IMR-90 (cell line): ENCODE data around the gene NARF.

Experiments used
- CTCF ChIP-seq: conservative IDR thresholded peaks from 2 replicates; pipeline ENCODE4 v1.5.1; 2012; ENCODE audit warnings: mild to moderate bottlenecking, low read depth, low read length, improper control_type of control experiment
- FOS ChIP-seq: fragments of 150-350 bp; IDR thresholded peaks from 2 replicates; pipeline ENCODE4 v1.6.1; 2016; ENCODE audit warnings: low read depth, low read length
- POLR2A ChIP-seq: IDR thresholded peaks from 2 replicates; pipeline ENCODE4 v1.6.1; 2012; ENCODE audit warnings: mild to moderate bottlenecking, low read depth, low read length
- USF2 ChIP-seq: fragments of 150-350 bp; IDR thresholded peaks from 2 replicates; pipeline ENCODE4 v1.6.1; 2017; ENCODE audit warnings: mild to moderate bottlenecking, antibody characterized with exemption, low read length, low read depth
- TF ChIP-seq, protein P1 (sequence below): fragments of 150-350 bp; IDR thresholded peaks from 2 replicates; pipeline ENCODE4 v1.6.1; 2016; ENCODE audit warnings: low read depth, mild to moderate bottlenecking, low read length, moderate library complexity, borderline replicate concordance

- no peak for TF ChIP-seq CTCF
- TF ChIP-seq USF2 = peak; percentile 97
- TF ChIP-seq FOS = no peak
- TF ChIP-seq POLR2A = no peak
- TF ChIP-seq, protein P1, sequence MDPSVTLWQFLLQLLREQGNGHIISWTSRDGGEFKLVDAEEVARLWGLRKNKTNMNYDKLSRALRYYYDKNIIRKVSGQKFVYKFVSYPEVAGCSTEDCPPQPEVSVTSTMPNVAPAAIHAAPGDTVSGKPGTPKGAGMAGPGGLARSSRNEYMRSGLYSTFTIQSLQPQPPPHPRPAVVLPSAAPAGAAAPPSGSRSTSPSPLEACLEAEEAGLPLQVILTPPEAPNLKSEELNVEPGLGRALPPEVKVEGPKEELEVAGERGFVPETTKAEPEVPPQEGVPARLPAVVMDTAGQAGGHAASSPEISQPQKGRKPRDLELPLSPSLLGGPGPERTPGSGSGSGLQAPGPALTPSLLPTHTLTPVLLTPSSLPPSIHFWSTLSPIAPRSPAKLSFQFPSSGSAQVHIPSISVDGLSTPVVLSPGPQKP = no peak
These were observed 687 bp upstream of the NARF start for GRCh38 chr17:82457929-82458178.
